Stimulated activated CD8-positive, alpha-beta memory T cell treated with anti-CD3 and anti-CD28 coated beads, Interleukin-12 subunit alpha, Interleukin-12 subunit beta, amount 100 ng/mL, for 24 hours (primary cell): Measurements from ENCODE around the gene CEP83.

ENCODE experiments used
- DNase-seq: peaks from one replicate; pipeline ENCODE4 v3.0.0-alpha.2; 2020; ENCODE audit errors: extremely low read depth

The CEP83 gene

GRCh38 chr12:94305130-94305957 is 154.3 kb downstream of the CEP83 start:
- no peak for DNase-seq

GRCh38 chr12:94304566-94305061 is 155.1 kb downstream of the CEP83 start:
- no peak for DNase-seq

- no peak for DNase-seq
Observed at GRCh38 chr12:94304012-94304411, 155.7 kb downstream of the CEP83 start.

- no peak for DNase-seq
Observed at GRCh38 chr12:94299846-94300245, 159.8 kb downstream of the CEP83 start.

GRCh38 chr12:94297876-94298505 is 161.7 kb downstream of the CEP83 start:
- no peak for DNase-seq

GRCh38 chr12:94297096-94297699 is 162.5 kb downstream of the CEP83 start:
- DNase-seq = no peak

- DNase-seq = no peak
Observed at GRCh38 chr12:94290353-94290752, 169.3 kb downstream of the CEP83 start.

GRCh38 chr12:94289461-94290312 is 170.0 kb downstream of the CEP83 start:
- DNase-seq = no peak

- no peak for DNase-seq
Observed at GRCh38 chr12:94287245-94287628, 172.4 kb downstream of the CEP83 start.

GRCh38 chr12:94286583-94287244 is 173.0 kb downstream of the CEP83 start:
- DNase-seq = no peak

GRCh38 chr12:94285943-94286582 is 173.6 kb downstream of the CEP83 start:
- DNase-seq = no peak

- no peak for DNase-seq
Observed at GRCh38 chr12:94284859-94285258, 174.8 kb downstream of the CEP83 start.

GRCh38 chr12:94284046-94284445 is 175.6 kb downstream of the CEP83 start:
- DNase-seq = no peak

GRCh38 chr12:94282675-94283074 is 177.0 kb downstream of the CEP83 start:
- no peak for DNase-seq

GRCh38 chr12:94280063-94280462 is 179.6 kb downstream of the CEP83 start:
- no peak for DNase-seq

GRCh38 chr12:94277426-94278000 is 182.2 kb downstream of the CEP83 start:
- DNase-seq = no peak

- DNase-seq = no peak
Observed at GRCh38 chr12:94276725-94277124, 182.9 kb downstream of the CEP83 start.

GRCh38 chr12:94273272-94273671 is 186.4 kb downstream of the CEP83 start:
- DNase-seq = no peak

GRCh38 chr12:94272280-94272679 is 187.4 kb downstream of the CEP83 start:
- no peak for DNase-seq

- no peak for DNase-seq
Observed at GRCh38 chr12:94271351-94271750, 188.3 kb downstream of the CEP83 start.
